WTC11 (cell line): ENCODE measurements around the gene MRE11.

Experiments
- ELF4 ChIP-seq: sonication (generic); formaldehyde crosslinking; IDR thresholded peaks from 2 replicates; pipeline ENCODE4 v1.8.1; 2022; ENCODE audit warnings: low read depth, mild to moderate bottlenecking, moderate library complexity, missing genetic modification reagents
- ESRRA ChIP-seq: sonication (generic); formaldehyde crosslinking; IDR thresholded peaks from 2 replicates; pipeline ENCODE4 v1.8.1; 2022; ENCODE audit warnings: mild to moderate bottlenecking, missing genetic modification reagents, borderline replicate concordance
- TEAD4 ChIP-seq: sonication (generic); formaldehyde crosslinking; IDR thresholded peaks from 2 replicates; pipeline ENCODE4 v1.8.0; 2022; ENCODE audit warnings: mild to moderate bottlenecking, missing genetic modification reagents
- TP53 ChIP-seq: sonication (generic); formaldehyde crosslinking; IDR thresholded peaks from 2 replicates; pipeline ENCODE4 v1.8.1; 2023; ENCODE audit warnings: mild to moderate bottlenecking, missing genetic modification reagents
- TF ChIP-seq, protein P1 (sequence below): fragments of 200-600 bp; IDR thresholded peaks from 2 replicates; pipeline ENCODE4 v1.8.0; 2022; ENCODE audit warnings: antibody characterized with exemption
- TF ChIP-seq, protein P2 (sequence below): sonication (generic); formaldehyde crosslinking; IDR thresholded peaks from 2 replicates; pipeline ENCODE4 v1.8.1; 2023; ENCODE audit warnings: mild to moderate bottlenecking, missing genetic modification reagents, moderate library complexity
- TF ChIP-seq, protein P3 (sequence below): sonication (generic); formaldehyde crosslinking; conservative IDR thresholded peaks from 2 replicates; pipeline ENCODE4 v1.8.1; 2022; ENCODE audit warnings: mild to moderate bottlenecking, missing genetic modification reagents

DNA sequence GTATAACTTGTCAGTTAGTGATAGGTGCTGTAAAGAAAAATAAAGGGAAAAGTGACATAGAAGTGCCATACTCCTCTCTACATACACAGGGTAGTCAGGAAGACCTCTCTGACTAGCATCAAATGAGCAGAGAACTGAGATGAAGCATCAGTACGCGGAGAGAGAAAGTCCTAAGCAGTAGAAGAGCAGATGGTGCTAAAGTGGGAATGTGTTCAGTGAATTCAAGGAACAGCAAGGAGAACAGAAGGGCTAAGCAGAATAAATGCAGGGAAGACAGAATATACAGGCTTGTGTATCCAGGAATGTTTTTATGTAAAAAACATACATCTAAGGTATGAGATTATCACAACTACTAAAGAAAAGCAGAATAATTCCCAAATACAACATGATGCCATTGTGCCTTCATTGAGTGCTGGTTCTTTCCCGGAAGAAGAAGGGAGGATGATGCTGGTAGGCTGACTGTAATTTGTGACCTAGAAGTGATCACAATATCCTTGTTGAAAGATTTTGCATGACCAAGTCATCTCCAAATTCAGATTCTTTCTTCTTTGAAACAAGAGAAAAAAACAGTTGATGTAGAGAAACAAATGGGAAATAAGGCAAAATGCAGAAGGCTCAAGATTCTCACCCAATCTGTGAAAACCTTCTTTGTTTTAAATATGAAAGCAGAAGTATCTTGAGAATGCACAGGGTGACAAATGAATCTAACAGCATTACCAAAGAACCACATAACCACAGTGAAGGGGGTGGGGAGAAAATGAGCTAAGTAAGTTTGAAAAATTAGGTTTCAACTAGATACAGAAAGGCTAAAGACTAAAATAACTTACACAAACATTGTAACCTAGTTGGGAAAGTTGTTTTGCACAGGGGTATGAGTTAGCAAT, 20.5 kb downstream of the MRE11 start:
- TF ChIP-seq, protein P1, sequence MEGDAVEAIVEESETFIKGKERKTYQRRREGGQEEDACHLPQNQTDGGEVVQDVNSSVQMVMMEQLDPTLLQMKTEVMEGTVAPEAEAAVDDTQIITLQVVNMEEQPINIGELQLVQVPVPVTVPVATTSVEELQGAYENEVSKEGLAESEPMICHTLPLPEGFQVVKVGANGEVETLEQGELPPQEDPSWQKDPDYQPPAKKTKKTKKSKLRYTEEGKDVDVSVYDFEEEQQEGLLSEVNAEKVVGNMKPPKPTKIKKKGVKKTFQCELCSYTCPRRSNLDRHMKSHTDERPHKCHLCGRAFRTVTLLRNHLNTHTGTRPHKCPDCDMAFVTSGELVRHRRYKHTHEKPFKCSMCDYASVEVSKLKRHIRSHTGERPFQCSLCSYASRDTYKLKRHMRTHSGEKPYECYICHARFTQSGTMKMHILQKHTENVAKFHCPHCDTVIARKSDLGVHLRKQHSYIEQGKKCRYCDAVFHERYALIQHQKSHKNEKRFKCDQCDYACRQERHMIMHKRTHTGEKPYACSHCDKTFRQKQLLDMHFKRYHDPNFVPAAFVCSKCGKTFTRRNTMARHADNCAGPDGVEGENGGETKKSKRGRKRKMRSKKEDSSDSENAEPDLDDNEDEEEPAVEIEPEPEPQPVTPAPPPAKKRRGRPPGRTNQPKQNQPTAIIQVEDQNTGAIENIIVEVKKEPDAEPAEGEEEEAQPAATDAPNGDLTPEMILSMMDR: no peak
- TF ChIP-seq, protein P2, sequence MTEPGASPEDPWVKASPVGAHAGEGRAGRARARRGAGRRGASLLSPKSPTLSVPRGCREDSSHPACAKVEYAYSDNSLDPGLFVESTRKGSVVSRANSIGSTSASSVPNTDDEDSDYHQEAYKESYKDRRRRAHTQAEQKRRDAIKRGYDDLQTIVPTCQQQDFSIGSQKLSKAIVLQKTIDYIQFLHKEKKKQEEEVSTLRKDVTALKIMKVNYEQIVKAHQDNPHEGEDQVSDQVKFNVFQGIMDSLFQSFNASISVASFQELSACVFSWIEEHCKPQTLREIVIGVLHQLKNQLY (CRISPR knock-in tag): no peak
- TF ChIP-seq, protein P3, sequence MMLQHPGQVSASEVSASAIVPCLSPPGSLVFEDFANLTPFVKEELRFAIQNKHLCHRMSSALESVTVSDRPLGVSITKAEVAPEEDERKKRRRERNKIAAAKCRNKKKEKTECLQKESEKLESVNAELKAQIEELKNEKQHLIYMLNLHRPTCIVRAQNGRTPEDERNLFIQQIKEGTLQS (CRISPR knock-in tag): no peak
- no peak for TF ChIP-seq ELF4 (CRISPR knock-in tag)
- TF ChIP-seq ESRRA (CRISPR knock-in tag): no peak
- no peak for TF ChIP-seq TEAD4
- no peak for TF ChIP-seq TP53 (CRISPR knock-in tag)
